Measurements from ENCODE around the gene TP63. TPM values are rescaled to one million over a fixed set of nuclear protein-coding genes. Genes with fewer than 3 reads are reported as not detected.

Gene TP63
- total RNA-seq, 1 experiment from 2014 or later = 4.9 TPM

- Histone ChIP-seq H3K27ac (ENCODE audit: low read depth, low read length, poor library complexity, severe bottlenecking) (no peak overlapping the region), H3K9me3 (ENCODE audit: low read depth, low read length, poor library complexity, severe bottlenecking) (no peaks in the 10 kb centered on the region), H3K4me1 (ENCODE audit: insufficient read depth, low read length, poor library complexity, severe bottlenecking) (peaks cover 65% of the 10 kb centered on the region), H3K36me3 (ENCODE audit: insufficient read depth, low read length, poor library complexity, severe bottlenecking) (no peaks in the 10 kb centered on the region), H3K27me3 (replicated peaks; ENCODE audit: insufficient read depth, low read depth, low read length, poor library complexity) (no peaks in the 10 kb centered on the region), H3K4me3 (ENCODE audit: low read depth, low read length, poor library complexity, severe bottlenecking) (no peak overlapping the region)
- no TSS peak for BruUV-seq (replicated peaks)
- intact Hi-C loops (cut with micrococcal nuclease; ENCODE audit: unreplicated experiment) = loop anchor here (10.0 kb wide), 1 partner anchor 517 kb away; no protein-coding TSS in a partner anchor
- ChIA-PET CTCF (no interaction called here), POLR2A (ENCODE audit: low non-redundant PET) (no interaction called here)
- DNase-seq (ENCODE audit: low spot score) = peak; percentile 41
- TF ChIP-seq CTCF (conservative IDR thresholded peaks at IDR 0.05; ENCODE audit: low read depth, low read length) (no peak), EZH2 (IDR thresholded peaks at IDR 0.05; ENCODE audit: borderline replicate concordance, low read depth, low read length, poor library complexity, severe bottlenecking) (no peak)
Measured at GRCh38 chr3:189792046-189792929, 161.1 kb downstream of the TP63 start.

- Histone ChIP-seq H3K36me3 (ENCODE audit: insufficient read depth, low read length, poor library complexity, severe bottlenecking) (no peaks in the 10 kb centered on the region), H3K27ac (ENCODE audit: low read depth, low read length, poor library complexity, severe bottlenecking) (no peak overlapping the region), H3K4me1 (ENCODE audit: insufficient read depth, low read length, poor library complexity, severe bottlenecking) (peaks cover 69% of the 10 kb centered on the region), H3K4me3 (ENCODE audit: low read depth, low read length, poor library complexity, severe bottlenecking) (no peak overlapping the region), H3K9me3 (ENCODE audit: low read depth, low read length, poor library complexity, severe bottlenecking) (no peaks in the 10 kb centered on the region), H3K27me3 (replicated peaks; ENCODE audit: insufficient read depth, low read depth, low read length, poor library complexity) (no peaks in the 10 kb centered on the region)
- POLR2A ChIA-PET (ENCODE audit: low non-redundant PET) = no interaction called here
- TF ChIP-seq EZH2 (IDR thresholded peaks at IDR 0.05; ENCODE audit: borderline replicate concordance, low read depth, low read length, poor library complexity, severe bottlenecking) (no peak), CTCF (conservative IDR thresholded peaks at IDR 0.05; ENCODE audit: low read depth, low read length) (no peak)
- intact Hi-C loops (cut with micrococcal nuclease; ENCODE audit: unreplicated experiment) = loop anchor here (10.0 kb wide), 1 partner anchor 520 kb away; no protein-coding TSS in a partner anchor
- BruUV-seq (replicated peaks) = no TSS peak
- DNase-seq (ENCODE audit: low spot score) = peak; percentile 22
- CTCF ChIA-PET = interaction anchor here (1.0 kb wide), 1 partner anchor 154 kb away, joined by 3 read pairs; no protein-coding TSS in a partner anchor
Measured at GRCh38 chr3:189794518-189794917, 163.3 kb downstream of the TP63 start.

- H3K4me1 ChIP-seq (ENCODE audit: insufficient read depth, low read length, poor library complexity, severe bottlenecking) = peaks cover 56% of the 10 kb centered on the region
- H3K27me3 ChIP-seq (replicated peaks; ENCODE audit: insufficient read depth, low read depth, low read length, poor library complexity) = no peaks in the 10 kb centered on the region
- no peak overlapping the region for H3K4me3 ChIP-seq (ENCODE audit: low read depth, low read length, poor library complexity, severe bottlenecking)
- DNase-seq (ENCODE audit: low spot score) = peak; percentile 89
- ChIA-PET POLR2A (ENCODE audit: low non-redundant PET) (no interaction called here), CTCF (no interaction called here)
- intact Hi-C loops (cut with micrococcal nuclease; ENCODE audit: unreplicated experiment) = loop anchor here (10.0 kb wide), 1 partner anchor 522 kb away; no protein-coding TSS in a partner anchor
- TF ChIP-seq EZH2 (IDR thresholded peaks at IDR 0.05; ENCODE audit: borderline replicate concordance, low read depth, low read length, poor library complexity, severe bottlenecking) = no peak
- no peak for TF ChIP-seq CTCF (conservative IDR thresholded peaks at IDR 0.05; ENCODE audit: low read depth, low read length)
- no peaks in the 10 kb centered on the region for H3K36me3 ChIP-seq (ENCODE audit: insufficient read depth, low read length, poor library complexity, severe bottlenecking)
- no peaks in the 10 kb centered on the region for H3K9me3 ChIP-seq (ENCODE audit: low read depth, low read length, poor library complexity, severe bottlenecking)
- no TSS peak for BruUV-seq (replicated peaks)
- peak overlapping the region; percentile 62 for H3K27ac ChIP-seq (ENCODE audit: low read depth, low read length, poor library complexity, severe bottlenecking)
Measured at GRCh38 chr3:189797103-189797750, 166.0 kb downstream of the TP63 start.
